AG09319 (cell line): ENCODE data around the gene CORO2B.

ENCODE experiments used
- DNase-seq: peaks from one replicate; pipeline ENCODE4 v3.0.0-alpha.2; 2010; ENCODE audit warnings: low read depth; ENCODE audit errors: extremely low read depth
- CTCF ChIP-seq: IDR thresholded peaks from 2 replicates; pipeline ENCODE4 v1.5.1; 2011; ENCODE audit warnings: low read depth, mild to moderate bottlenecking, inconsistent platforms, low read length, moderate library complexity

CORO2B gene

GRCh38 chr15:68651916-68652525 is 73.2 kb downstream of the CORO2B start:
- no peak for TF ChIP-seq CTCF
- no peak for DNase-seq

DNA sequence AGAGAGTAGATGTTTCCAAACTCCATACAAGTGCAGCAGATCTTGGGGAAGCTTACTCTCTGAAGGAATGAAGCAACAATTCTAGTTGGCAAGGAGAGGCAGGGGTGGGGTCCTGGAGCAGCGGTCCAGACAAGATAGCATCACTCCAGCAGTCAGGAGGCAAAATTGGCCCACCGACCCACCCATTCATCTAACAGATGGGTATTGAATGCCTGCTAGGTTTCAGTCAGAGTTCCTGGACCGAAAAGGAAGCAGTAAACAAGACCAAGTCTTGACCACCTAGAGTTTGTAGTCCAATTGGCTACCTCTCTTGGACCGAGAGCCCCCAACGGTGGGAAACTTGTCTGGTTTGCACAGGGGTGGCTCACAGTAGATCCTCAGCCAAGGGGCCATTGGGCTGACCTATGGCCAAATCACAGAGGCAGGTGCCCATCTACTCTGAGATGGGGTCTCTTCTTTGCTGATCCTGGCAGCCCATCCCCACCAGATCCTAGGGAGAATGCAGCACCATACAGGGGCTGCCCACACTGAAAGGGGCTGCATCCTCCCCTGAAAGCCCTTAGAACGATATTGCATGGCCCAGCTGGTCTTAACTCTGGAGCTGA is 74.3 kb downstream of the CORO2B start:
- no peak for DNase-seq
- TF ChIP-seq CTCF: no peak

- no peak for DNase-seq
- TF ChIP-seq CTCF: no peak
Measured at GRCh38 chr15:68653801-68654200, 75.0 kb downstream of the CORO2B start.

- TF ChIP-seq CTCF: no peak
Measured at GRCh38 chr15:68654786-68655560, 76.2 kb downstream of the CORO2B start.

DNA sequence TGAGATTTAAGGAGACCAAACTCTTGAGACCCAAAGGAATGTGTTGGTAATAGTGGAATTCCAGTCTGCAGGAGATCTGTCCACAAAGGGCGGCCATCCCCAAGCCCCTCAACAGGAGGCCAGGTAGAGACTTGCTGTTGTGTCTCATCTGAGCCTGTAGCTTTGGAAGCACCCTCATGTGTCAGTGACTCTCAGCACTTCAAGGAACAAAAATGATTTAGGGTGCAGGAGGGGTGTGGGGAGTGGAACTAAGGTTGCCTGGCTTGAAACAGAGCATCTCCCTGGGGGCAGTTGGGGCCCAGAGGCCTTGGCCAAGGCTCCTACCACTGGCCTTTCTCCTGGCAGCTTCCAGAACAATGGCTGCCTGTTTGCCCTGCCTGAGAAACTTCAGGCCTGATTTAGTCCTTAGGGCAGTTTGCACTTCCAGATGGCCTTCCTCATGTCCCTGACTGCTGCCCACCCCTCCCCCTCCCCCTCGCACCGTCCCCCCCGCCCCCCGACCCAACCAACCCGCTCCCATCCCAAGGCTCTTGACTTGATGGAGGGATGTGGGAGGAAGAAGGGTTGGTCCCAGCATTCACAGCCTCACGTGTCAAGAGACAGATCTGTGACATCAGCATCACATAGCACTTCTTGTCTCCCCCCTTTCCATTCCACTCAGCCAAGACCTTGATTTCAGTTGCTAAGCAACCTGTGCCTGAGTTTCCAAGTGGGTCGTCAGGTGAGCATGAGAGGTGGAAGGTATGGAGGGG is 77.1 kb downstream of the CORO2B start:
- TF ChIP-seq CTCF: no peak
- DNase-seq: no peak

More at GRCh38 chr15:68654786-68655560, 76.2 kb downstream of the CORO2B start:
- no peak for DNase-seq

DNA sequence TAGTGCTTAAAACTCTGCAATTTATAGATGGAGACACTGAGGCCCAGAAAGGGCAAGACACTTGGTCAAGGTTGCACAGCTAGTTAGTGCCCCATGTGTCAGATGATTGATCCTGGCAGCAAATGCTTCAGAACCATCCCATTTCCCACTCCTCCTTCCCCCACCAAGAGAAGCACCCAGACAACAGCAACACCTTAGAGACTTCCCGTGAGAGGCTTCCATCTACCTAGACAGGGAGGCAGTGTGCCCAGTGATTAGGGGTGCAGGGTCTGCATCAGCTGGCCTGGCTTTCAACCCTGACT is 77.6 kb downstream of the CORO2B start:
- no peak for DNase-seq
- no peak for TF ChIP-seq CTCF

DNA sequence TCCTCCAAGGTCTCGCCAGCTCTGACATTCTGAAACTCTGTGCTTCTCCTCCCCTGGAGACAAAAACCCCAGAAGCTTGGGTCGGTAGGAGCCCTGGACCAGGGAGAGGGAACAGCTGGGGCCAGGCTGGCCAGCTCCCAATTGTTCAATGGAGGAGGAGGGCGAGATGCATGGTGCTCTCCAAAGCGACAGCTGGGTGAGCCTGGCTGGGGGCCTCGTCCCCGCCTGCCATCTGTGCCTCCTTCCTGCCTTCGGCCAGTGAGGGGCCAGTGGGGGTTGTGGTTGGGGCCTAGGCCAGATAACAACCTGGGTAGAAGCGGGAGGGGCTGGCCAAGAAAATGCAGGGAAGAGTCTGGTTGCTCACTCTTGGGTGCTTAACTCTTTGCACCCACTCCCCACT is 79.4 kb downstream of the CORO2B start:
- no peak for DNase-seq

More for the DNA sequence above, 79.4 kb downstream of the CORO2B start:
- no peak for TF ChIP-seq CTCF
